ENCODE data around the gene MAPK4. TPM values are rescaled to one million over a fixed set of nuclear protein-coding genes. Genes with fewer than 3 reads are reported as not detected.

The MAPK4 gene
- total RNA-seq, 2 donors from 2014 or later = 2.0 to 3.8 TPM

- H3K27ac Mint-ChIP-seq = no peak overlapping the region
- H3K9me3 Mint-ChIP-seq = peaks cover 19% of the 10 kb centered on the region
- 88 to 96% methylated on average over 5 of the region's 5 CpGs for WGBS, 2 experiments (ENCODE audit: insufficient coverage in 1 of 2, insufficient read length in 1 of 2)
Measured at GRCh38 chr18:50745945-50746344, 186.1 kb downstream of the MAPK4 start.

GRCh38 chr18:50747849-50748242, 188.0 kb downstream of the MAPK4 start:
- TF ChIP-seq CTCF (conservative IDR thresholded peaks at IDR 0.05) = no peak
- DNase-seq = peak; percentile 17
- Mint-ChIP-seq H3K36me3 (ENCODE audit: low read depth) (no peaks in the 10 kb centered on the region), H3K27me3 (ENCODE audit: insufficient read depth) (peaks cover 2% of the 10 kb centered on the region), H3K4me3 (peak overlapping the region; percentile 22), H3K9me3 (peaks cover 19% of the 10 kb centered on the region), H3K4me1 (peaks cover 52% of the 10 kb centered on the region), H3K27ac (peak overlapping the region; percentile 74)
- Histone ChIP-seq H3K36me3 (ENCODE audit: control insufficient read depth, insufficient read depth, low read length) (no peaks in the 10 kb centered on the region), H3K9ac (ENCODE audit: extremely low read depth, low read length, poor library complexity, severe bottlenecking) (no peak overlapping the region), H3K27me3 (ENCODE audit: control insufficient read depth, insufficient read depth, low read length, poor library complexity, severe bottlenecking) (no peaks in the 10 kb centered on the region), H3K4me1 (ENCODE audit: control insufficient read depth, insufficient read depth, low read length) (peaks cover 10% of the 10 kb centered on the region), H3K9me3 (ENCODE audit: control insufficient read depth, low read length) (peaks cover 13% of the 10 kb centered on the region), H3K27ac (ENCODE audit: low read depth, low read length) (peak overlapping the region; percentile 95), H3K4me3 (ENCODE audit: low read length) (peak overlapping the region; percentile 56)
- 0% methylated on average over 1 of the region's 1 CpG for WGBS, 2 experiments (ENCODE audit: insufficient coverage in 1 of 2, insufficient read length in 1 of 2)

More at GRCh38 chr18:50745945-50746344, 186.1 kb downstream of the MAPK4 start:
- H3K27me3 ChIP-seq (ENCODE audit: control insufficient read depth, insufficient read depth, low read length, poor library complexity, severe bottlenecking) = no peaks in the 10 kb centered on the region
- no peak for TF ChIP-seq CTCF (conservative IDR thresholded peaks at IDR 0.05)
- no peaks in the 10 kb centered on the region for H3K36me3 ChIP-seq (ENCODE audit: control insufficient read depth, insufficient read depth, low read length)
- H3K9ac ChIP-seq (ENCODE audit: extremely low read depth, low read length, poor library complexity, severe bottlenecking) = no peak overlapping the region
- H3K4me3 ChIP-seq (ENCODE audit: low read length) = no peak overlapping the region
- Mint-ChIP-seq H3K36me3 (ENCODE audit: low read depth) (no peaks in the 10 kb centered on the region), H3K27me3 (ENCODE audit: insufficient read depth) (no peaks in the 10 kb centered on the region), H3K4me3 (no peak overlapping the region), H3K4me1 (peaks cover 44% of the 10 kb centered on the region)
- peaks cover 10% of the 10 kb centered on the region for H3K4me1 ChIP-seq (ENCODE audit: control insufficient read depth, insufficient read depth, low read length)
- peaks cover 13% of the 10 kb centered on the region for H3K9me3 ChIP-seq (ENCODE audit: control insufficient read depth, low read length)
- DNase-seq = no peak
- no peak overlapping the region for H3K27ac ChIP-seq (ENCODE audit: low read depth, low read length)

GRCh38 chr18:50748243-50749229, 188.6 kb downstream of the MAPK4 start:
- H3K9me3 ChIP-seq (ENCODE audit: control insufficient read depth, low read length) = peaks cover 13% of the 10 kb centered on the region
- no peaks in the 10 kb centered on the region for H3K36me3 ChIP-seq (ENCODE audit: control insufficient read depth, insufficient read depth, low read length)
- peak overlapping the region; percentile 27 for H3K4me3 Mint-ChIP-seq
- H3K27me3 ChIP-seq (ENCODE audit: control insufficient read depth, insufficient read depth, low read length, poor library complexity, severe bottlenecking) = no peaks in the 10 kb centered on the region
- DNase-seq = peak; percentile 91
- H3K9ac ChIP-seq (ENCODE audit: extremely low read depth, low read length, poor library complexity, severe bottlenecking) = no peak overlapping the region
- peak overlapping the region; percentile 74 for H3K27ac Mint-ChIP-seq
- WGBS, 2 experiments (ENCODE audit: insufficient coverage in 1 of 2, insufficient read length in 1 of 2) = 32 to 48% methylated on average over 5 to 9 of the region's 9 CpGs
- H3K9me3 Mint-ChIP-seq = peaks cover 17% of the 10 kb centered on the region
- peaks cover 52% of the 10 kb centered on the region for H3K4me1 Mint-ChIP-seq
- TF ChIP-seq CTCF (conservative IDR thresholded peaks at IDR 0.05) = no peak
- no peaks in the 10 kb centered on the region for H3K36me3 Mint-ChIP-seq (ENCODE audit: low read depth)
- peak overlapping the region; percentile 56 for H3K4me3 ChIP-seq (ENCODE audit: low read length)
- H3K27me3 Mint-ChIP-seq (ENCODE audit: insufficient read depth) = peaks cover 2% of the 10 kb centered on the region
- H3K27ac ChIP-seq (ENCODE audit: low read depth, low read length) = peak overlapping the region; percentile 95
- peaks cover 10% of the 10 kb centered on the region for H3K4me1 ChIP-seq (ENCODE audit: control insufficient read depth, insufficient read depth, low read length)

Data from endodermal cell (in vitro differentiated cells).